Cardiac muscle cell (in vitro differentiated cells and primary cell): ENCODE results near the gene UNC93A. TPM values are rescaled to one million over a fixed set of nuclear protein-coding genes. Genes with fewer than 3 reads are reported as not detected.

Experiments used
- DNase-seq, 2 donors: peaks; one replicate each; pipeline versions ENCODE4 v3.0.0 to v3.0.0-alpha.2; 2010 to 2017; ENCODE audit warnings: low read depth in 1 of 2, low spot score in 1 of 2
- H3K27ac ChIP-seq: fragments of 200-600 bp; sonication (generic); 2 replicates; pipeline ENCODE4 v1.5.1; 2016
- H3K27me3 ChIP-seq: fragments of 200-600 bp; sonication (generic); 2 replicates; pipeline ENCODE4 v1.6.0; 2016; ENCODE audit warnings: control low read depth
- H3K36me3 ChIP-seq: fragments of 200-600 bp; sonication (generic); 2 replicates; pipeline ENCODE4 v1.5.1; 2016; ENCODE audit warnings: control low read depth
- H3K4me1 ChIP-seq: fragments of 200-600 bp; sonication (generic); 2 replicates; pipeline ENCODE4 v1.8.1; 2017; ENCODE audit warnings: low read depth, mild to moderate bottlenecking, mixed run types
- H3K4me3 ChIP-seq: fragments of 200-600 bp; sonication (generic); 2 replicates; pipeline ENCODE4 v1.5.1; 2016; ENCODE audit warnings: mild to moderate bottlenecking
- H3K9me3 ChIP-seq: fragments of 200-600 bp; sonication (generic); 2 replicates; pipeline ENCODE4 v1.5.1; 2017; ENCODE audit warnings: low read depth, mild to moderate bottlenecking, control low read depth
- CTCF ChIP-seq: IDR thresholded peaks from 2 replicates; pipeline ENCODE4 v1.5.1; 2012; ENCODE audit warnings: low read depth, mild to moderate bottlenecking, low read length
- polyA plus RNA-seq: library from polyadenylated mRNA; unstranded; fragments of >200 nt; fragmentation: Nextera tagmentation; extraction: Ambion mirVana; gene quantifications from 2 replicates; pipeline ENCODE4 v1.2.1, GENCODE V29; 2016
- total RNA-seq: library from RNA; depleted of rRNA; stranded (reverse); fragments of >200 nt; gene quantifications from 2 replicates; pipeline ENCODE4 v1.2.3, GENCODE V29; 2016

Gene UNC93A
- total and polyA plus RNA-seq, 2 experiments from 2014 or later, result not detected

- no peak overlapping the region for H3K27ac ChIP-seq
- H3K9me3 ChIP-seq, result no peaks in the 10 kb centered on the region
- DNase-seq, result no peak
- no peaks in the 10 kb centered on the region for H3K4me1 ChIP-seq
- no peaks in the 10 kb centered on the region for H3K36me3 ChIP-seq
- no peak for TF ChIP-seq CTCF
- no peak overlapping the region for H3K4me3 ChIP-seq
- no peaks in the 10 kb centered on the region for H3K27me3 ChIP-seq
These were observed 40.5 kb downstream of the UNC93A start for GRCh38 chr6:167331565-167331964.

- no peak for TF ChIP-seq CTCF
- H3K4me3 ChIP-seq, result no peak overlapping the region
- DNase-seq, result peak in 1 of 2 donors; percentile 58
- no peaks in the 10 kb centered on the region for H3K4me1 ChIP-seq
- no peaks in the 10 kb centered on the region for H3K9me3 ChIP-seq
- no peaks in the 10 kb centered on the region for H3K27me3 ChIP-seq
- H3K36me3 ChIP-seq, result no peaks in the 10 kb centered on the region
- H3K27ac ChIP-seq, result no peak overlapping the region
These were observed 45.9 kb downstream of the UNC93A start for GRCh38 chr6:167336844-167337630.

- Histone ChIP-seq H3K4me3 (no peak overlapping the region), H3K4me1 (no peaks in the 10 kb centered on the region), H3K9me3 (no peaks in the 10 kb centered on the region), H3K27me3 (no peaks in the 10 kb centered on the region), H3K36me3 (no peaks in the 10 kb centered on the region), H3K27ac (no peak overlapping the region)
- TF ChIP-seq CTCF, result no peak
- no peak for DNase-seq
These were observed 46.7 kb downstream of the UNC93A start for GRCh38 chr6:167337675-167338449.

- no peak overlapping the region for H3K27ac ChIP-seq
- no peaks in the 10 kb centered on the region for H3K27me3 ChIP-seq
- no peaks in the 10 kb centered on the region for H3K4me1 ChIP-seq
- DNase-seq, result no peak
- H3K36me3 ChIP-seq, result no peaks in the 10 kb centered on the region
- no peak for TF ChIP-seq CTCF
- H3K4me3 ChIP-seq, result no peak overlapping the region
- H3K9me3 ChIP-seq, result no peaks in the 10 kb centered on the region
These were observed 47.5 kb downstream of the UNC93A start for GRCh38 chr6:167338541-167339117.

- TF ChIP-seq CTCF, result no peak
- no peak for DNase-seq
- Histone ChIP-seq H3K4me1 (no peaks in the 10 kb centered on the region), H3K4me3 (no peak overlapping the region), H3K9me3 (no peaks in the 10 kb centered on the region), H3K36me3 (no peaks in the 10 kb centered on the region), H3K27me3 (no peaks in the 10 kb centered on the region), H3K27ac (no peak overlapping the region)
These were observed 50.0 kb downstream of the UNC93A start for GRCh38 chr6:167341038-167341583.
